GM21367 (cell line): ENCODE results near the gene PCNP.
"Not testable (repeated sequence)": the region's sequence is repeated elsewhere in the genome, so short reads cannot be mapped to it uniquely, and the experiment has no call there.

Source experiments
- ATAC-seq: cut with Tn5 transposase; IDR thresholded peaks from one replicate; pipeline ENCODE4 v1.9.1; 2021; ENCODE audit not compliant: unreplicated experiment

The PCNP gene

DNA sequence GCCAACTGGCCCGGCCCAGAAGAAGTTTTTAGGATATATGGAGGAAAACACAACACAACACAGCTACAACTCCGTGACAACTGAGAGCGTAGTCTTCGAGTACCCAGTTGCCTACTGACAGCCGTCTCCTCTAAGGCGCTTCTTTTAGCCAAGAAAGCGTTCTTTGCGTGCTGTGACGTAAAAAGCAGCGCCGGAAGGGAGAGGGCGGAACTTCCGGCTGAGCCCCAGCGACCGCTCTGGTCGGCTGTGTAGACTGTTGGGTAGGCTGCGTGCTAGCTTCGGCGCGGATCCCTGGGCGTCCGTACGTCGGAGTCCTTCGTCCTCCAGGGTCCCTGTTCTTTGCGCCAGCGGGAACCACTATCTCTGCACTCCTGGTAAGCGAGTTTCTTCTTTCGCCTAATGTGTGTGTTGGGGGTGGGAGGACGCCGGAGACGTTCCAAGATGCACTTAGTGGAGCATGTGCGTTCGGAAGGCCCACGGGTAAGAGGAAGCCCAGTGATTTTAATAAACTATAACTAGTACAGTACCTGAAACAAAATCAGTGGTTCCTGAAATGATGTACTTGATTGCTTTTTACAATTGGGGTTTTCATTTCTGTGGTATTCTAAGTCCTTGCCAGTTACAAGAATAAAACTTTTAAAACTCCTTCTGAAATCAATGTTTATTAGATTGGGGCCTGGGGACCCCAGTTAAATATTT, 12.2 kb upstream of the PCNP start, which contains the start of gene TRMT10C:
Gene TRMT10C (plus strand): TSS at position 239 of the 699 bp plus-strand sequence. CDS start 2,914 bp downstream, outside the sequence.
- ATAC-seq, result peak; percentile 100

DNA sequence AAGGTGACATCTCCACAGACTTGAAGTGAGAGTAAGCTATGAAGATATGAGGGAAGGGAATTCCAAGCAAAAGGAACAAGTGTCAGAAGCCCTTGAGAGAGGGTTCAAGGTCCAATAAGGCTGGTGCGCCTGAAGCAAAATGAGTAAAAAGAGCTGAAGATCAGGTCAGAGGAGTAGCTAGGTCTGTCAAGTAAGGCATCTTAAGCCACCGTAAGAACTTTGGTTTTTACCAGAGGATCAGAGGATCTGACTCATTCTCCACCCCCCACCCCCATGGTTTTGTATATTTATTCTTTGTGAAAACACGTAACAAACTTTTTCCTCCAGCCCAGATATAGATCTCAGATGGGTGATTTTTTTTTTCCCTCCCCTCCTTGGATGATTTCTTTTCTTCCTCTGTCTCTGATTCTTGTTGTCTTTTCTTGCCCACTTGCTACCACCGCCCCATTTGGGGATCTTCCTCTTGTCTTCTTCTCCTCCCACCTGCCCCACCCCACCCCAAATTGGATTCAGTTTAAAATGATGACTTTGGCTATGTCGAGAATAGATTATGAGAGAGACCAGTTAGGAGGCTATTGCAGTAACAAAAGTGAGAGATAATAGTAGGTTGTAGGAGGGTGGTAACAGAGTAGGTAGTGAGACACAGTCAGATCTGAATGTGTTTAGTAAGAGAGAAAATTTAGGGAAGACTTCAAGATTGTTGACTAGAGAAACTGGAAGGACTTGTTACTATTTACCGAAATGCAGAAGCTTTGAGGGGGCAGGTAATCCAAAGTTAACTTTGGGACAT, 6.3 kb upstream of the PCNP start:
- ATAC-seq, result no peak

DNA sequence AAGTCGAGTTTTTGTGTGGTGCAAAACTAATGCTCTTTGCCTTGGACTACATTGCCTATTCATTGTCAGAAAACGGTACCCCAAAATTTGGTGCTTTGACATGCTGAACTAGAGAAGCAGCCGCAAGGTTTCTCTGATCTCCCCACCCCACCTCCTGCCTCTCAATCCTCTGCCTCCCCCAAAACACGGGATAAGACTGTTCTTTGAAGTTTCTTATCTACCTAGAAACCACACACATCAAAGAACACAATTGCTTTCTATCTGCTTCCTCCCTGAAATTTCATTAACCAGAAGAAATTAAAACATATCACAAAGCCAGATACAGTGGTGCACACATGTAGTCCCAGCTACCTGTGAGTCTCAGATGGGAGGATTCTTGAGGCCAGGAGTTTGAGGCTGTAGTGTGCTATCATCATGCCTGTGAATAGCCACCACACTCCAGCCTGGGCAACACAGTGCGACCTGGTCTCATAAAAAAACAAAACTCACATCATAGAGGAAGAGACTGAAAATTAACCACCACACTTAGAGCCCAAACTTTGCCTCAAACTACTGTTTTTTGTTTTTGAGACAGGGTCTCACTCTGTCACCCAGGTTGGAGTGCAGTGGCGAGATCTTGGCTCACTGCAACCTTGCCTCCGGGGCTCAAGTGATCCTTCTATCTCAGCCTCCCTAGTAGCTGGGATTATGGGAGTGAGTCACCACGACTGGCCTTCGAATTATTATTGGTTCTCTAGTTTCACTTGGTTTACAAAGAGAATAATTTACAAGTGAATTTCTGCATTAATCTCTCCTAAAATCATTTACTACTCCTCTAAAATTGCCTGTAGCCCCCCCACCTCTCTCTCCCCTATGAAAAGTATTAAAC, 2.7 kb upstream of the PCNP start:
- ATAC-seq, result no peak

DNA sequence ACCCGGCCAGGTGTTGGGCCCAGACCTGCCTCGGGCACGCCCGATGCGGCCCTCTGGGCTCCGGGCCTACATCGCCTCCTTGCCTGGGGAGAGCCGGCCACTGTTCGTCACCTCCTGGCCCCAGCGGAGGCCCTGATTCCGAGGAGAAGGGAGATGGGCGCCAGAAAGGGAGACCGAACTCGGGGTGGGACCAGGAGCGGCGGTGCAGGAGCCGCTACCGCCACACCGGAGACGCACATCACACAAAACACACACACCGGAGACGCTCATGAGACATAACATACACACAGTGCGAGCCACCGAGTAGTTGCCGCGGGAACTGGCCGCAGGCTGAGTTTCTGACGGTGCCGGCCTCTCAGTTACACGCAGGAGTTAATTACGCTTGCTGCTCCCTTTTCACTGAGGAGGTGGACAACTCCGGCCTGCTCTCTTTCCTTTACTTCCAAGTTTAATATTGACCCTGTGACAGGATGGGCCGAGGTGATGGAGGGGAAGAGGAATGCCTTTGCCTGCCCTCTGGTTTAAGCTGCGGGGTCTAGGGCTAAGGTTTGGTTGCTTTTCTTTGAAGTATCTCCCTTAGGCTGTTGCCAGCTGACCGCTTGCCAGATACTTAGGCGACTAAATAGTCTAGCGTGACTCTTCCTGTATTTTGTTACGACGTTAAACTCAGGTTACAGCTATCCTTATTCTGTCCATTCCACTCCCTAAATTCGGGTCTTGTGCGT, 570 bp downstream of the PCNP start:
- ATAC-seq, result peak; percentile 37

DNA sequence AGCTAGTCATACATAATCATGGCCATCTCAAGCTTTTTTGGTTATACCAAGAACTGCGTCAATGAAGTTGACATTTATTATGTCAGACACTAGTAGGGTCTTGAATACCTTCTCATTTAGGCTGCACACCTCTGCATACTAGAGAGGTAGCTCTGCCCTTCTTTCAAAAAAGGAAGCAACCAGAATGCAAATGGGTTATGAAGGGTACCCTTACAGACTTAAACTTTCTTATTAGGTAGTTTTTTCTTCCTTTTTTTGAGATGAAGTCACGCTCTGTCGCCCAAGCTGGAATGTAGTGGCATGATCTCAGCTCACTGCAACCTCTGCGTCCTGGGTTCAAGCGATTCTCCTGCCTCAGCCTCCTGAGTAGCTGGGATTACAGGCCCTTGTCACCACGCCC, 3.3 kb downstream of the PCNP start:
- no peak for ATAC-seq

DNA sequence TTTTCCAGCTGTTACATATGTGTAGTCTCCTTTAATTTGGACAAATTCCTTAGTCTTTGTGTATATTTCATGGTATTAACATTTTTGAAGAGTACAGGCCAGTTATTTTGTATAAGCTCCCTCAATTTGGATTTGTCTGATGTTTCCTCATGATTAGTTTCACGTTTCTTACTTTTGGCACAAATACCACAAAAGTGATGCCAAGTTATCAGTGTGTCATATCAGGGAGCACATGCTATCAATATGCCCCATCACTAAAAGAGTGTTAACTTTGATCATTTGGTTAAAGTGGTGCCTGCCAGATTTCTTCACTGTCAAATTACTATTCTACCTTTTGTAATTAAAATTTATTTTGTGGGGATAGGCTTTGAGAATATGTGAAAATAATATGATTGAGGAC, 14.6 kb downstream of the PCNP start:
- no peak for ATAC-seq

DNA sequence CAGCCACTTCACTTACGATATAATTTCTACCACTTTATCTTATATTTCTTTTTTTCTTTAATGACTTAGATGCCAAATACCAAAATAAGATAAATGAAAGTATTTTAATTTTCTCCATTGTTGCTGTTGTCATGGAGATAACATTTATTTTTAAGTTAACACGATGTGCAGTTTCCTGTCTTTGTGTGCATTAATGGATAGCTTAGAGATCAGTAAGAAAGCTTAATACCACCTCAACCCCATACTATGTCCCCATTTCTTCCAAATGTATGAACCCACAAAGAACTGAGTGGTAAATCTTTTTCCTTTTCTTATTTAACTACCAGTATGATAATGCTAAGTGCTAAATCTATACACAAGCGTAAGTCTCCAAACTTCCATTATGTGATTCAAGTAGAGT, 17.1 kb downstream of the PCNP start:
- ATAC-seq, result no peak

DNA sequence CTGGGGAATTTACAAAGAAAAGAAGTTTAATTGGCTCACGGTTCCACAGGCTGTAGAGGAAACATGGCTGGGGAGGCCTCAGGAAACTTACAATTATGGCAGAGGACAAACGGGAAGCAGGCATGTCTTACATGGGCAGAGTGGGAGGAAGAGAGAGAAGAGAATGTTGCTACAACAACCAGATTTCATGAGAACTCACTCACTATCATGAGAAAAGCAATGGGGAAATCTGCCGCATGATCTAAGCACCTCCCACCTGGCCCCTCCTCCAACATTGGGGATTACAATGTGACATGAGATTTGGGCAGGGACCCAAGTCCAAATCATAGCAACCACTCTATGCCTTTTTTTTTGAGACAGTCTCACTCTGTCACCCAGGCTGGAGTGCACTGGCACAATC, 28.8 kb downstream of the PCNP start:
- no peak for ATAC-seq

DNA sequence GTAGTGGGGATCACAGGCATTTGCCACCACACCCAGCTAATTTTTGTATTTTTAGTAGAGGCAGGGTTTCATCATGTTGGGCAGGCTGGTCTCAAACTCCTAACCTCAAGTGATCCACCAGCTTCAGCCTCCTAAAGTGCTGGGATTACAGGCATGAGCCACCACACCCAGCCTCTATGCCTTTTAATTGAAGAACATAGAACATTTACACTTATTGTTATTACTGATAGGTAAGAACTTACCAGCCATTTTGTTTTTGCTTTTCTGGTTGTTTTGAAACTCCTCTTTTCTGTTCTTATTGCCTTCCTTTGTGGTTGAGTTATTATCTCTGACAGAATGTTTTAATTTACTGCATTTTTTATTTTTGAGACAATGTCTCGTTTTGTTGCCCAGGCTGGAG, 29.2 kb downstream of the PCNP start:
- no peak for ATAC-seq

DNA sequence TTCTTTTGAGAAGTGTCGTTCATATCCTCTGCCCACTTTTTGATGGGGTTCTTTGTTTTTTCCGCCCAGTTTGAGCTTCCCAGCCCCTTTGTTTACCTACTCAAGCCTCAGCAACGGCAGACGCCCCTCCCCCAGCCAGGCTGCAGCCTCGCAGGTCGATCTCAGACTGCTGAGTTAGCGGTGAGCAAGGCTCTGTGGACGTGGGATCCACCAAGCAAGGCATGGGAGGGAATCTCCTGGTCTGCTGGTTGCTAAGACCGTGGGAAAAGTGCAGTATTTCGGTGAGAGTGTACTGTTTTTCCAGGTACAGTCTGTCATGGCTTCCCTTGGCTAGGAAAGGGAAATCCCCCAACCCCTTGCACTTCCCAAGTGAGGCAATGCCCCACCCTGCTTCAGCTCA, 31.4 kb downstream of the PCNP start:
- ATAC-seq, result not testable (repeated sequence)

DNA sequence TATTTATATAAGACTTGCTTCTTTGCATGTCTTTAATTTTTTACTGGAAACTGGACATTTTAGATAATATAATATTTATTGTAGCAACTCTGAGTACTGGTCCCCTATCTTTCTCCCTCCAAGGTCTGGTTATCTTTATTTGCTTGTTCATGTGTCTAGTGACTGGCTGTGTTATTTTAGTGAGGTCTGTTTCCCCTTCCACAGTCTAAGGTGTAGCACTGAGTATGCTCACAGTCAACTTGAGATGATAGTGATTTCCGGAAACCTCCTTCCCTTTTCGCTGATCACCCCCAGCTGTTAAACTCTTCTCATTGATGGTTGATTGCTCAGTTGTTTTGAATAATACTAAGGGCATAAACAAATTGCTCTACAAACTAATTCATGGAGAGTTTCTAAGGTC, 37.0 kb downstream of the PCNP start:
- ATAC-seq, result no peak

DNA sequence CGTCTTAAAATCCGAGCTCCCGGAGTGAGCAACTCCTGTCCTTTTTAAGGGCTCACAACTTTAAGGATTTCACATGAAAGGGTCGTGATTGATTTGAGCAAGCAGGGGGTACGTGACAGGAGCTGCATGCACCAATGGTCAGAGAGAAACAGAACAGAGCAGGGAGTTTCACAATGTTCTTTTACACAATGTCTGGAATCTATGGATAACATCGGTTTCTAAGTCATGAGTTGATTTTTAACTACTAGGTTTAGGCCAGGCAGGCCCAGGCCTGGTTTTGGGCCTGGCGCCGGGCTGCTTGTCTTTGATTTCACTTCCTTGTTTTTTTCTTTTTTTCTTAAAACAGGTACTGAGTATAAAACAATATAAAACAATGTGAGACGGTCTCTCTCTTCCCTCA, 39.0 kb downstream of the PCNP start:
- not testable (repeated sequence) for ATAC-seq

DNA sequence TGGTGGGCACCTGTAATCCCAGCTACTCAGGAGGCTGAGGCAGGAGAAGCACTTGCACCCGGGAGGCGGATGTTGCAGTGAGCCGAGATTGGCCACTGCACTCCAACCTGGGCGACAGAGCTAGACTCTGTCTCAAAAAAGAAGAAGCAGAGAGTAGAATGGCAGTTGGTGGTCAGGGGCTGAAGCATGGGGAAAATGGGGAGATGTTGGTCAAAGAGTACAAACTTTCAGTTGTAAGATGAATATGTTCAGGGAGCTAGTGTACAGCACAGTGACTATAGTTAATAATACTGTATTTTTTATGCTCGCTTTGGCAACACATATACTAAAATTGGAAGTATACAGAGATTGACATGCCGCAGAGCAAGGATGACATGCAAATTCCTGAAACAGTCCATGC, 41.5 kb downstream of the PCNP start:
- no peak for ATAC-seq

DNA sequence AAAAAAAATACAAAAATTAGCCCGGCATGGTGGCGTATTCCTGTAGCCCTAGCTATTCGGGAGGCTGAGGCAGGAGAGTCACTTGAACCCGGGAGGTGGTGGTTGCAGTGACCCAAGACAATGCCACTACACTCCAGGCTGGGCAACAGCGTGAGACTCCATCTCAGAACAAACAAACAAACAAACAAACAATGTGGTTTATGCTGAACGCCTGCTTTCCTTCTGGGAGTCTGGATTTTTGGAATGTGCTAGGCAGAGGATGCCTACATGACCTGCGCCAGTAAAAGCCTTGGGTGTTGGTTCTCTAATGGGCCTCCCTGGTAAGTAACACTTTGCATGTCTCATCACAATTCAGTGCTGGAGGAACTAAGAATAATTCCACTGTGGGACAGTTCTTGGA, 43.5 kb downstream of the PCNP start:
- ATAC-seq, result no peak

DNA sequence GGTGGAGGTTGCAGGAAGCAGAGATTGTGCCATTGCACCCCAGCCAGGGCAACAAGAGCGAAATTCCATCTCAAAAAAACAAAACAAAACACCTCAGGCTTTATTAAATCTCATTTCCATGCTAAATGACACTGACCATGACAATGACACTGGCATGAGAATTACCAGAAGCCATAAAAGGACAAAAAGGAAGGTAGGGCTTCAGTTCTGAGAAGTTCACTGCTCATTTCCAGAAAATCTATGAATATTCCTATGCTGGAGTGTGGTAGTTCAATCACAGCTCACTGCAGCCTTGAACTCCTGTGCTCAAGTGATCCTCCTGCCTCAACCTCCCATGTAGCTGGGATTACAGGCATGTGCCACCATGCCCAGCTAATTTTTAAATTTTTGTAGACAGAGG, 44.7 kb downstream of the PCNP start:
- ATAC-seq, result no peak

DNA sequence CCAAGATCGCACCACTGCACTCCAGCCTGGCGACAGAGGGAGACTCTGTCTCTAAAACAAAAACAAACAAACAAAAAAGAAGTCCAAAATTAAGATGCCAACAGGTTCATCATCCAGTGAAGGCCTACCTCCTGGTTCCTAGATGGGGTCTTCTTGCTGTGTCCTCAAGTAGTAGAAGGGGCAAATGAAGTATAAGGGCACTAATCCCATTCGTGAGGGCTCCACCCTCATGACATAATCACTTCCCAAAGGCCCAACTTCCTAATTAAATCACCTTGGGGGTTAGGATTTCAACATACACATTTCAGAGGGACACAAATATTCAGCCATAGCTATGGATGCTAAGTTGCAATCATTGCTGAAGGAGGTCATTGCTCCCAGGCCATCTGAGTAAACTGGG, 45.8 kb downstream of the PCNP start:
- no peak for ATAC-seq

DNA sequence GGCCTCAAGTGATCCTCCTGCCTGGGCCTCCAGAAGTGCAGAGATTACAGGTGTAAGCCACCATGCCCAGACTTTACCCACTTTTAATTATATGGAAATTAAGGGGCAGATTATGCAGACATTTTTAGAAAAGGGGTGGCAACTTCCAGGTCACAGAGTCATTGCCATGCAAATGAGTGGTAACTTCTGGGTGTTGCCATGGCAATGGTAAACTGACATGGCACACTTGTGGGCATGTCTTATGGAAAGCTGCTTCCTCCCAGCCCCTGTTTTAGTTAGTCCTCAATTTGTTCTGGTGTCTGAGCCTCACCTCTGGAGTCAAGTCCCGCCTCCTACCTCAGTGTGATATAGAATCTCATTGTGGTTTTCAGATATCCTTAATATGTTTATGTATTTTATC, 49.7 kb downstream of the PCNP start:
- ATAC-seq, result no peak

DNA sequence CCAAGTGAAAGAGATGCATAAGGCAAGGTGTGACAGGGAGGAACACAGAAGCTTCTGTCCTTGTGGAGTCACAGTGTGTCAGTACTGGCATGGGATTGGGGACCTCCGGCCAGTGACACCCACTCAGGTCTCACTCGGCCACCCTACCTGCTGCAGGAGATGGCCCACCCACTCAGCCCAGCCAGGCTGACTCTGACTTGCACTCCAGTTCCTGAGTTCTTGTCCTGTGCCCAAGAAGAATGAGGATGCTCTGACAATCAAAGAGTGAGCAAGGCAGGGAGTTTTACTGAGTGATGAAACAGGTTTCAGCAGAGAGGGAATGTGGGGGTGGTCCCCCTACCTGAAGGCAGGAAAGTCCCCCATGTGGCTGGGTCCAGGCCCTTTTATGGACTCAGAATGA, 50.9 kb downstream of the PCNP start:
- no peak for ATAC-seq

DNA sequence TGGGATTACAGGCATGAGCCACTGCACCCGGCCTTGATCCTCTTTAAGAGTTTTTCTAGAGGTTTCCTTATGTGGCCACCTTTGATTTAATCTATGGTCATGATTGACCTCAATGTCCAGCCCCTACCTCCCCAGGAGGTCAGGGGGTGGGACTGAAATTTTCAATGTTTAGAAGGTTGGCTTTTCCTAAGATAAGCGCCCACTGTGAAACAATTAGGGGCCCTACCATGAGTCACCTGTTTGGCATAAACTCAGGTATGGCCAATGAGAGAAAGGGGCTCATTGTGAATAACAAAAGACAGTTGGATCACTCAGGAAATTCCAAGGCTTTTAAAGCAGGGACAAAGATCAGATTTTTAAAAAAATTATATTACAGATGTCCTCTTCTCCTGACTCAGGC, 51.9 kb downstream of the PCNP start:
- no peak for ATAC-seq

DNA sequence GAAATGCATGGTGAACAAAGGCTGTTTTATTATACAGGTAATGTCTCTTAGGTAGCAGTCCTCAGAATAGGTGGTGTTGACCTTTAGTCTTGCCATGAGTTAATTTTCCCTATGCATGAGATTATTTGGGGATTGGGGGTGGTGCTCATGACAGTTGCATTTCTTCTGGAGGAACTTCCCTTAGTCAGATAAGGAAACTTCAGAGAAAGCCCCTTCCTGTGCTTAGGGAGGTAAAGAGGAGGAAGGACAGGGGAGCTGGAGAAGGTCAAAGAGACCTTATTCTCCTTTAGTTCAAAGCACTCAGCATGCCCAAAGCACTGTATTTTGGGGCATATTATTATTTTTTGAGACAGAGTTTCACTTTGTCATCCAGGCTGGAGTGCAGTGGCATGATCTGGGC, 55.2 kb downstream of the PCNP start:
- no peak for ATAC-seq
